Middle frontal gyrus (tissue), 1 donor: ENCODE results near the gene TNFRSF12A.
A peak's percentile ranks its signal among the peaks of the same experiment; 100 is the strongest.
"Not testable (repeated sequence)": the region's sequence is repeated elsewhere in the genome, so short reads cannot be mapped to it uniquely, and the experiment has no call there.

Experiments
- DNase-seq: peaks from one replicate; pipeline ENCODE4 v3.0.0-alpha.2; 2015; ENCODE audit warnings: low spot score; ENCODE audit errors: extremely low spot score

The TNFRSF12A gene

GRCh38 chr16:3047387-3047720, 27.2 kb downstream of the TNFRSF12A start:
- no peak for DNase-seq

GRCh38 chr16:3049921-3050481, 29.8 kb downstream of the TNFRSF12A start:
- DNase-seq: no peak

GRCh38 chr16:3050487-3050886, 30.3 kb downstream of the TNFRSF12A start:
- no peak for DNase-seq

- DNase-seq: no peak
Observed at GRCh38 chr16:3051009-3051408, 30.8 kb downstream of the TNFRSF12A start.

GRCh38 chr16:3051494-3051893, 31.3 kb downstream of the TNFRSF12A start:
- DNase-seq: no peak

- DNase-seq: not testable (repeated sequence)
Observed at GRCh38 chr16:3052571-3053329, 32.6 kb downstream of the TNFRSF12A start.

GRCh38 chr16:3053330-3053710, 33.2 kb downstream of the TNFRSF12A start:
- not testable (repeated sequence) for DNase-seq

- no peak for DNase-seq
Observed at GRCh38 chr16:3054965-3055733, 35.0 kb downstream of the TNFRSF12A start.

GRCh38 chr16:3055734-3056115, 35.6 kb downstream of the TNFRSF12A start:
- not testable (repeated sequence) for DNase-seq

GRCh38 chr16:3056336-3057180, 36.4 kb downstream of the TNFRSF12A start:
- DNase-seq: no peak

- DNase-seq: no peak
Observed at GRCh38 chr16:3057181-3058138, 37.3 kb downstream of the TNFRSF12A start.

GRCh38 chr16:3058139-3059030, 38.2 kb downstream of the TNFRSF12A start:
- no peak for DNase-seq

GRCh38 chr16:3059041-3059722, 39.0 kb downstream of the TNFRSF12A start:
- DNase-seq: peak; percentile 66

- no peak for DNase-seq
Observed at GRCh38 chr16:3059723-3060242, 39.6 kb downstream of the TNFRSF12A start.

- DNase-seq: no peak
Observed at GRCh38 chr16:3060339-3061127, 40.4 kb downstream of the TNFRSF12A start.

- DNase-seq: no peak
Observed at GRCh38 chr16:3062553-3062952, 42.4 kb downstream of the TNFRSF12A start.

GRCh38 chr16:3063625-3064386, 43.6 kb downstream of the TNFRSF12A start:
- DNase-seq: no peak
